ENCODE results near the gene POLA1. TPM values are rescaled to one million over a fixed set of nuclear protein-coding genes. Genes with fewer than 3 reads are reported as not detected.

The POLA1 gene
- total and polyA plus RNA-seq, 2 of the 4 experiments (the other 2 are of a cell fraction) = 4.0 to 15.1 TPM

DNA sequence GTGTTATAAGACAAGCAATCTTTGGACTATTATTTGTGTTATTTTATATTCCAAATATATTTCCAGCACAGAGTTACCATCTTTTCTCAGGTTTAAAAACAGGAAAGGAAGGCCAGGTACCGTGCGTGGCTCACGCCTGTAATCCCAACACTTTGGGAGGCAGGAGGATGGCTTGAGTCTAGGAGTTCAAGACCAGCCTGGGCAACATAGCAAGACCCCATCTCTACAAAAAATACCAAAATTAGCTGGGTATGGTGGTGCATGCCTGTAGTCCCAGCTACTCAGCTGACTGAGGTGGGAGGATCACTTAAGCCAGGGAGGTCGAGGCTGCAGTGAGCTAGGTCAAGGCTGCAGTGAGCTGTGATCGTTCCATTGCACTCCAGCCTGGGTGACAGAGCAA lies 140.0 kb downstream of the POLA1 start:
- intact Hi-C loops (cut with micrococcal nuclease) (no loop called here), in situ Hi-C loops (cut with MboI; ENCODE audit: low sequenced_read_pairs) (no loop called here), dilution Hi-C loops (cut with HindIII; ENCODE audit: low sequenced_read_pairs, unreplicated experiment) (no loop called here)
- no peak overlapping the region for H3K9ac ChIP-seq (ENCODE audit: low read depth, low read length)
- TF ChIP-seq, protein P1, sequence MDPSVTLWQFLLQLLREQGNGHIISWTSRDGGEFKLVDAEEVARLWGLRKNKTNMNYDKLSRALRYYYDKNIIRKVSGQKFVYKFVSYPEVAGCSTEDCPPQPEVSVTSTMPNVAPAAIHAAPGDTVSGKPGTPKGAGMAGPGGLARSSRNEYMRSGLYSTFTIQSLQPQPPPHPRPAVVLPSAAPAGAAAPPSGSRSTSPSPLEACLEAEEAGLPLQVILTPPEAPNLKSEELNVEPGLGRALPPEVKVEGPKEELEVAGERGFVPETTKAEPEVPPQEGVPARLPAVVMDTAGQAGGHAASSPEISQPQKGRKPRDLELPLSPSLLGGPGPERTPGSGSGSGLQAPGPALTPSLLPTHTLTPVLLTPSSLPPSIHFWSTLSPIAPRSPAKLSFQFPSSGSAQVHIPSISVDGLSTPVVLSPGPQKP (IDR thresholded peaks at IDR 0.05; ENCODE audit: borderline replicate concordance, low read depth, low read length) = no peak
- TF ChIP-seq RCOR1 (IDR thresholded peaks at IDR 0.05; ENCODE audit: insufficient replicate concordance, low read length) (no peak), FOS (IDR thresholded peaks at IDR 0.05; ENCODE audit: low read depth, low read length) (no peak), POLR2A (IDR thresholded peaks at IDR 0.05; ENCODE audit: low read depth, low read length) (no peak), MAFK (IDR thresholded peaks at IDR 0.05; ENCODE audit: low read depth, low read length) (no peak), RAD21 (IDR thresholded peaks at IDR 0.05; ENCODE audit: low read length) (no peak), CHD1 (IDR thresholded peaks at IDR 0.05; ENCODE audit: low read depth, low read length) (no peak), NFE2L2 (IDR thresholded peaks at IDR 0.05; ENCODE audit: low read depth, low read length) (no peak), SMC3 (IDR thresholded peaks at IDR 0.05; ENCODE audit: low read depth, low read length) (no peak), MAZ (IDR thresholded peaks at IDR 0.05; ENCODE audit: borderline replicate concordance, low read depth, low read length) (no peak), RFX5 (IDR thresholded peaks at IDR 0.05; ENCODE audit: low read depth, low read length) (no peak), MXI1 (IDR thresholded peaks at IDR 0.05; ENCODE audit: borderline replicate concordance, low read depth, low read length) (no peak), BHLHE40 (IDR thresholded peaks at IDR 0.05; ENCODE audit: low read depth, low read length) (no peak), CEBPB (IDR thresholded peaks at IDR 0.05; ENCODE audit: low read depth, low read length) (no peak)
- TF ChIP-seq, protein P2, sequence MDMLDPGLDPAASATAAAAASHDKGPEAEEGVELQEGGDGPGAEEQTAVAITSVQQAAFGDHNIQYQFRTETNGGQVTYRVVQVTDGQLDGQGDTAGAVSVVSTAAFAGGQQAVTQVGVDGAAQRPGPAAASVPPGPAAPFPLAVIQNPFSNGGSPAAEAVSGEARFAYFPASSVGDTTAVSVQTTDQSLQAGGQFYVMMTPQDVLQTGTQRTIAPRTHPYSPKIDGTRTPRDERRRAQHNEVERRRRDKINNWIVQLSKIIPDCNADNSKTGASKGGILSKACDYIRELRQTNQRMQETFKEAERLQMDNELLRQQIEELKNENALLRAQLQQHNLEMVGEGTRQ (IDR thresholded peaks at IDR 0.05; ENCODE audit: low read depth, low read length) = no peak
- TF ChIP-seq, protein P3, sequence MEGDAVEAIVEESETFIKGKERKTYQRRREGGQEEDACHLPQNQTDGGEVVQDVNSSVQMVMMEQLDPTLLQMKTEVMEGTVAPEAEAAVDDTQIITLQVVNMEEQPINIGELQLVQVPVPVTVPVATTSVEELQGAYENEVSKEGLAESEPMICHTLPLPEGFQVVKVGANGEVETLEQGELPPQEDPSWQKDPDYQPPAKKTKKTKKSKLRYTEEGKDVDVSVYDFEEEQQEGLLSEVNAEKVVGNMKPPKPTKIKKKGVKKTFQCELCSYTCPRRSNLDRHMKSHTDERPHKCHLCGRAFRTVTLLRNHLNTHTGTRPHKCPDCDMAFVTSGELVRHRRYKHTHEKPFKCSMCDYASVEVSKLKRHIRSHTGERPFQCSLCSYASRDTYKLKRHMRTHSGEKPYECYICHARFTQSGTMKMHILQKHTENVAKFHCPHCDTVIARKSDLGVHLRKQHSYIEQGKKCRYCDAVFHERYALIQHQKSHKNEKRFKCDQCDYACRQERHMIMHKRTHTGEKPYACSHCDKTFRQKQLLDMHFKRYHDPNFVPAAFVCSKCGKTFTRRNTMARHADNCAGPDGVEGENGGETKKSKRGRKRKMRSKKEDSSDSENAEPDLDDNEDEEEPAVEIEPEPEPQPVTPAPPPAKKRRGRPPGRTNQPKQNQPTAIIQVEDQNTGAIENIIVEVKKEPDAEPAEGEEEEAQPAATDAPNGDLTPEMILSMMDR (conservative IDR thresholded peaks at IDR 0.05; ENCODE audit: low read depth, low read length) = no peak
- no peak overlapping the region for H3K18ac ChIP-seq (ENCODE audit: low read depth, low read length)
- no CpG with 5 or more reads among the region's 5 CpGs for WGBS, 2 experiments (ENCODE audit: extremely low coverage in 2 of 2, insufficient read length in 1 of 2)
- H3K56ac ChIP-seq (ENCODE audit: extremely low read depth, insufficient read depth, low read length) = no peak overlapping the region
- no peak overlapping the region for H3K14ac ChIP-seq (replicated peaks; ENCODE audit: low read depth, low read length)
- H2AK9ac ChIP-seq (replicated peaks; ENCODE audit: low read depth, low read length, poor library complexity) = no peak overlapping the region
- H2AFZ ChIP-seq (replicated peaks; ENCODE audit: low read length, poor library complexity) = no peak overlapping the region
- H2BK120ac ChIP-seq (ENCODE audit: low read depth, low read length) = no peak overlapping the region
- H3K4me3 ChIP-seq (ENCODE audit: insufficient read depth, low read depth, low read length) = no peak overlapping the region
- no peaks in the 10 kb centered on the region for H4K20me1 ChIP-seq (ENCODE audit: insufficient read depth, low read length)
- H3K36me3 ChIP-seq (ENCODE audit: control insufficient read depth, insufficient read depth, low read length) = no peaks in the 10 kb centered on the region; the same call in 1 of the 2 replicates
- ATAC-seq (ENCODE audit: low read depth) (no peak), DNase-seq (no peak)
- CTCF ChIA-PET = no interaction called here
- no peak overlapping the region for H2BK5ac ChIP-seq (ENCODE audit: low read depth, low read length, poor library complexity, severe bottlenecking)
- H3K79me1 ChIP-seq (ENCODE audit: low read depth in 1 of 2, low read length in 2 of 2) = no peaks in the 10 kb centered on the region
- H2BK15ac ChIP-seq (ENCODE audit: low read depth, low read length) = no peak overlapping the region
- no peaks in the 10 kb centered on the region for H3K9me3 ChIP-seq (ENCODE audit: control insufficient read depth, insufficient read depth, low read length)
- H4K8ac ChIP-seq (ENCODE audit: low read depth in 2 of 2, low read length in 2 of 2) = no peak overlapping the region
- POLR2A ChIA-PET (ENCODE audit: unreplicated experiment) = no interaction called here
- no TSS peak for BruUV-seq (replicated peaks)
- no peak overlapping the region for H4K91ac ChIP-seq (ENCODE audit: insufficient read depth, low read depth, low read length)
- H3K4me1 ChIP-seq (ENCODE audit: control insufficient read depth, insufficient read depth, low read length) = no peaks in the 10 kb centered on the region
- H3K4ac ChIP-seq (ENCODE audit: low read depth, low read length) = no peak overlapping the region
- no peak overlapping the region for H3K27ac ChIP-seq (ENCODE audit: insufficient read depth, low read length)
- no peak overlapping the region for H4K5ac ChIP-seq (ENCODE audit: low read depth, low read length)
- no peaks in the 10 kb centered on the region for H3K9me1 ChIP-seq (ENCODE audit: insufficient read depth, low read length)
- H2AK5ac ChIP-seq (ENCODE audit: low read depth, low read length) = no peak overlapping the region
- H3K23ac ChIP-seq (ENCODE audit: low read depth, low read length) = no peak overlapping the region
- no peaks in the 10 kb centered on the region for H3K27me3 ChIP-seq (ENCODE audit: control insufficient read depth, insufficient read depth, low read length)
- no peak overlapping the region for H2BK20ac ChIP-seq (ENCODE audit: low read depth, low read length)
- no peak overlapping the region for H3K4me2 ChIP-seq (ENCODE audit: low read depth, low read length)

Measured in IMR-90 (cell line).